ENCODE results near the gene TRMT10B. TPM values are rescaled to one million over a fixed set of nuclear protein-coding genes. Genes with fewer than 3 reads are reported as not detected.

Gene TRMT10B
- total RNA-seq, 1 donor from 2014 or later, result 4.2 TPM

GRCh38 chr9:37790096-37790495 lies 36.5 kb downstream of the TRMT10B start:
- peaks cover 4% of the 10 kb centered on the region for H3K27me3 Mint-ChIP-seq (ENCODE audit: low read depth, unreplicated experiment)
- no peak overlapping the region for H3K27ac Mint-ChIP-seq (ENCODE audit: unreplicated experiment)
- TF ChIP-seq CTCF (IDR thresholded peaks at IDR 0.05; ENCODE audit: insufficient read depth, low read depth, low read length), result no peak
- TF ChIP-seq EZH2 (IDR thresholded peaks at IDR 0.05; ENCODE audit: insufficient read depth, low read length), result no peak
- H3K9me3 Mint-ChIP-seq (ENCODE audit: unreplicated experiment), result no peaks in the 10 kb centered on the region
- no peak overlapping the region for H3K4me3 ChIP-seq (ENCODE audit: insufficient read depth, low read depth, low read length)
- H3K4me1 Mint-ChIP-seq (ENCODE audit: low read depth, unreplicated experiment), result no peaks in the 10 kb centered on the region
- H3K36me3 ChIP-seq (ENCODE audit: insufficient read depth, low read length), result no peaks in the 10 kb centered on the region
- no peak overlapping the region for H3K9ac ChIP-seq (ENCODE audit: low read length)
- peaks cover under 1% of the 10 kb centered on the region for H3K79me2 ChIP-seq (ENCODE audit: insufficient read depth, low read length)
- no peaks in the 10 kb centered on the region for H3K9me3 ChIP-seq (ENCODE audit: insufficient read depth, low read depth, low read length)
- no peaks in the 10 kb centered on the region for H4K20me1 ChIP-seq (ENCODE audit: insufficient read depth, low read length)
- no peak overlapping the region for H2AFZ ChIP-seq (ENCODE audit: low read depth, low read length)
- no peaks in the 10 kb centered on the region for H3K4me1 ChIP-seq (ENCODE audit: insufficient read depth, low read length)
- H3K36me3 Mint-ChIP-seq (ENCODE audit: low read depth, unreplicated experiment), result no peaks in the 10 kb centered on the region
- no peak overlapping the region for H3K4me3 Mint-ChIP-seq (ENCODE audit: unreplicated experiment)
- H3K4me2 ChIP-seq (ENCODE audit: low read length), result no peak overlapping the region
- H3K27me3 ChIP-seq (ENCODE audit: insufficient read depth, low read length), result no peaks in the 10 kb centered on the region
- DNase-seq (ENCODE audit: low read depth), result no peak
- no peak overlapping the region for H3K27ac ChIP-seq (ENCODE audit: low read depth, low read length)
- no peak for FAIRE-seq

GRCh38 chr9:37792122-37792521 lies 38.5 kb downstream of the TRMT10B start:
- Mint-ChIP-seq H3K27me3 (ENCODE audit: low read depth, unreplicated experiment) (peaks cover 7% of the 10 kb centered on the region), H3K4me3 (ENCODE audit: unreplicated experiment) (no peak overlapping the region), H3K4me1 (ENCODE audit: low read depth, unreplicated experiment) (no peaks in the 10 kb centered on the region), H3K27ac (ENCODE audit: unreplicated experiment) (no peak overlapping the region), H3K9me3 (ENCODE audit: unreplicated experiment) (no peaks in the 10 kb centered on the region), H3K36me3 (ENCODE audit: low read depth, unreplicated experiment) (no peaks in the 10 kb centered on the region)
- DNase-seq (ENCODE audit: low read depth) (no peak), FAIRE-seq (no peak)
- no peaks in the 10 kb centered on the region for H3K4me1 ChIP-seq (ENCODE audit: insufficient read depth, low read length)
- H3K79me2 ChIP-seq (ENCODE audit: insufficient read depth, low read length), result no peaks in the 10 kb centered on the region
- H3K27me3 ChIP-seq (ENCODE audit: insufficient read depth, low read length), result no peaks in the 10 kb centered on the region
- no peak overlapping the region for H3K9ac ChIP-seq (ENCODE audit: low read length)
- H3K4me3 ChIP-seq (ENCODE audit: insufficient read depth, low read depth, low read length), result no peak overlapping the region
- H3K36me3 ChIP-seq (ENCODE audit: insufficient read depth, low read length), result no peaks in the 10 kb centered on the region
- H3K9me3 ChIP-seq (ENCODE audit: insufficient read depth, low read depth, low read length), result no peaks in the 10 kb centered on the region
- no peak overlapping the region for H3K27ac ChIP-seq (ENCODE audit: low read depth, low read length)
- H2AFZ ChIP-seq (ENCODE audit: low read depth, low read length), result no peak overlapping the region
- H3K4me2 ChIP-seq (ENCODE audit: low read length), result no peak overlapping the region
- no peaks in the 10 kb centered on the region for H4K20me1 ChIP-seq (ENCODE audit: insufficient read depth, low read length)
- TF ChIP-seq CTCF (IDR thresholded peaks at IDR 0.05; ENCODE audit: insufficient read depth, low read depth, low read length), result no peak
- no peak for TF ChIP-seq EZH2 (IDR thresholded peaks at IDR 0.05; ENCODE audit: insufficient read depth, low read length)

- Histone ChIP-seq H3K79me2 (ENCODE audit: insufficient read depth, low read length) (peaks cover 20% of the 10 kb centered on the region), H3K9me3 (ENCODE audit: insufficient read depth, low read depth, low read length) (no peaks in the 10 kb centered on the region), H3K4me2 (ENCODE audit: low read length) (no peak overlapping the region), H3K27ac (ENCODE audit: low read depth, low read length) (no peak overlapping the region), H3K36me3 (ENCODE audit: insufficient read depth, low read length) (no peaks in the 10 kb centered on the region), H2AFZ (ENCODE audit: low read depth, low read length) (no peak overlapping the region), H3K4me3 (ENCODE audit: insufficient read depth, low read depth, low read length) (no peak overlapping the region), H3K27me3 (ENCODE audit: insufficient read depth, low read length) (no peaks in the 10 kb centered on the region), H3K4me1 (ENCODE audit: insufficient read depth, low read length) (peaks cover 2% of the 10 kb centered on the region), H3K9ac (ENCODE audit: low read length) (no peak overlapping the region), H4K20me1 (ENCODE audit: insufficient read depth, low read length) (no peaks in the 10 kb centered on the region)
- TF ChIP-seq EZH2 (IDR thresholded peaks at IDR 0.05; ENCODE audit: insufficient read depth, low read length) (no peak), CTCF (IDR thresholded peaks at IDR 0.05; ENCODE audit: insufficient read depth, low read depth, low read length) (no peak)
- H3K9me3 Mint-ChIP-seq (ENCODE audit: unreplicated experiment), result no peaks in the 10 kb centered on the region
- no peak overlapping the region for H3K4me3 Mint-ChIP-seq (ENCODE audit: unreplicated experiment)
- peaks cover 6% of the 10 kb centered on the region for H3K27me3 Mint-ChIP-seq (ENCODE audit: low read depth, unreplicated experiment)
- H3K27ac Mint-ChIP-seq (ENCODE audit: unreplicated experiment), result no peak overlapping the region
- H3K4me1 Mint-ChIP-seq (ENCODE audit: low read depth, unreplicated experiment), result no peaks in the 10 kb centered on the region
- FAIRE-seq, result no peak
- peaks cover 2% of the 10 kb centered on the region for H3K36me3 Mint-ChIP-seq (ENCODE audit: low read depth, unreplicated experiment)
- no peak for DNase-seq (ENCODE audit: low read depth)
Observed at GRCh38 chr9:37796232-37796631, 42.6 kb downstream of the TRMT10B start.
